Measurements from ENCODE around the gene AP5B1. TPM values are rescaled to one million over a fixed set of nuclear protein-coding genes. Genes with fewer than 3 reads are reported as not detected.
A peak's percentile ranks its signal among the peaks of the same experiment; 100 is the strongest.

Gene AP5B1
- total and polyA plus RNA-seq, 9 of the 15 experiments (the other 6 are each of a cell fraction or from before 2014, with no cell fraction given): 0.51 to 24.2 (median 5.1) TPM

DNA sequence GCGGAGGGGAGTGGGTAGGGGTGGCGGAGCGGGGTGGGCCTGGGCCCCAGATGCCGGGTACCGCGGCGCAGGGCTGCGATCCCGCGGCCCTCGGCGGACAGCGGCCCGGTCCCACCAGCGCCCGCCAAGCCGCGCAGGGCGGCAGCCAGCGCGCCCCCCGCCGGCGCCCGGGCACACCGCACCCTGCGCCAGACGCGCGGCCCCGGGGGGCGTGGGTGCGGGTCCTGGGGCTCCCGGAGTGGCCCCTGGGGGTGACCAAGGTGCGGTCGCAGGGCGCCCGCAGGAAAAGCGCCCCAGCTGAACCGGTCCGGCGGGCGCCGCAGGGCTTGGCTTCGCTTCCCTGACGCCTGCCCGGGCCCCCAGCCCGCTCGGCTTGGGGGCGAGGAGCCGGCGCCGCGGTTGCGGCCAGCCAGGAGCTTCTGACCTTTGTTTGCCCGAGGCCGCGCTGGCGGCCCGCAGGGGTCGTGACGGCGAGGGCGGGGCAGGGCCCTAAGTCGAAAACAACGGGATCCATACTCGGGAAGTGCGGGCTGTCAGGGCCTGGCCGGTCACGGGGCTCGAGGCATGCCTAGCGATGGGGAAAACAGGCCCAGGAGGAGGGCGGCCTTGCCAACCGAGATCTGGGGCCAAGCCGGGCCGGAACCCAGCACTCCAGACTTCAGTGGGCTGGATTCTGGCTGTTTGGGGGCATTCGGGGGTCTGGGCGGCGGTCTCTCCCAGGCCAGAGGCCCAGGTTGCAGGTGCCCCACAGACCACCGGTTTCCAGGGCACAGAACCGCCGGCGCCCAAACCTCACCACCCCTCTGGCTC lies 581 bp upstream of the AP5B1 start (continued):
- TF ChIP-seq ZBTB7A (IDR thresholded peaks at IDR 0.05; ENCODE audit: borderline replicate concordance, control insufficient read depth, low read depth, low read length) (peak; percentile 94), PCBP2 (IDR thresholded peaks at IDR 0.05; ENCODE audit: low read depth, low read length, poor library complexity, severe bottlenecking) (no peak), TCF3 (CRISPR knock-in tag; IDR thresholded peaks at IDR 0.05) (no peak), SMAD1 (IDR thresholded peaks at IDR 0.05; ENCODE audit: low read depth, low read length, partially characterized antibody) (no peak), HMGN3 (IDR thresholded peaks at IDR 0.05; ENCODE audit: borderline replicate concordance, extremely low read depth, insufficient read length, low read depth, low read length) (peak; percentile 47), CXXC5 (CRISPR knock-in tag; IDR thresholded peaks at IDR 0.05) (peak; percentile 72), RB1 (IDR thresholded peaks at IDR 0.05; ENCODE audit: low read depth) (peak; percentile 36), E2F6 (IDR thresholded peaks at IDR 0.05; ENCODE audit: borderline replicate concordance in 1 of 2, extremely low read depth in 1 of 2, insufficient read depth in 1 of 2, insufficient read length in 1 of 2, low read depth in 1 of 2, low read length in 1 of 2, poor library complexity in 1 of 2, severe bottlenecking in 1 of 2) (peak; percentile 14 to 80), ZBTB1 (CRISPR knock-in tag; IDR thresholded peaks at IDR 0.05; ENCODE audit: borderline replicate concordance, low read depth) (no peak; the same call in 1 of the 2 replicates), PRMT5 (CRISPR knock-in tag; IDR thresholded peaks at IDR 0.05) (no peak), ESRRA (IDR thresholded peaks at IDR 0.05; ENCODE audit: borderline replicate concordance, low read depth) (0 out of 2 replicates have a peak, but pooled peaks have one; percentile 28), ZFP30 (CRISPR knock-in tag; IDR thresholded peaks at IDR 0.05; ENCODE audit: borderline replicate concordance) (no peak), VEZF1 (CRISPR knock-in tag; IDR thresholded peaks at IDR 0.05) (peak; percentile 57), GABPA (tag; conservative IDR thresholded peaks at IDR 0.05; ENCODE audit: low read depth) (0 out of 2 replicates have a peak, but pooled peaks have one; percentile 39), ZBTB33 (CRISPR knock-in tag; IDR thresholded peaks at IDR 0.05) (0 out of 2 replicates have a peak, but pooled peaks have one; percentile 37)
- TF ChIP-seq, protein P1, sequence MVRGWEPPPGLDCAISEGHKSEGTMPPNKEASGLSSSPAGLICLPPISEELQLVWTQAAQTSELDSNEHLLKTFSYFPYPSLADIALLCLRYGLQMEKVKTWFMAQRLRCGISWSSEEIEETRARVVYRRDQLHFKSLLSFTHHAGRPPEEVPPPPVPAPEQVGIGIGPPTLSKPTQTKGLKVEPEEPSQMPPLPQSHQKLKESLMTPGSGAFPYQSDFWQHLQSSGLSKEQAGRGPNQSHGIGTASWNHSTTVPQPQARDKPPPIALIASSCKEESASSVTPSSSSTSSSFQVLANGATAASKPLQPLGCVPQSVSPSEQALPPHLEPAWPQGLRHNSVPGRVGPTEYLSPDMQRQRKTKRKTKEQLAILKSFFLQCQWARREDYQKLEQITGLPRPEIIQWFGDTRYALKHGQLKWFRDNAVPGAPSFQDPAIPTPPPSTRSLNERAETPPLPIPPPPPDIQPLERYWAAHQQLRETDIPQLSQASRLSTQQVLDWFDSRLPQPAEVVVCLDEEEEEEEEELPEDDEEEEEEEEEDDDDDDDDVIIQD (CRISPR knock-in tag; IDR thresholded peaks at IDR 0.05): no peak
